Chondrocyte (in vitro differentiated cells): ENCODE measurements around the gene ENKUR. TPM values are rescaled to one million over a fixed set of nuclear protein-coding genes. Genes with fewer than 3 reads are reported as not detected.

Experiments used
- DNase-seq: peaks from one replicate; pipeline ENCODE4 v3.0.0; 2021; ENCODE audit warnings: mixed read lengths, low spot score
- H3K27ac Mint-ChIP-seq: one replicate; pipeline ENCODE4 v1.8.0; 2021; ENCODE audit warnings: mild to moderate bottlenecking, moderate library complexity, mixed read lengths; ENCODE audit not compliant: unreplicated experiment
- H3K27me3 Mint-ChIP-seq: 2 replicates; pipeline ENCODE4 v1.8.0; 2021; ENCODE audit warnings: low read depth, mixed read lengths
- H3K36me3 Mint-ChIP-seq: 2 replicates; pipeline ENCODE4 v1.8.0; 2021; ENCODE audit warnings: low read depth, mixed read lengths
- H3K4me1 Mint-ChIP-seq: 2 replicates; pipeline ENCODE4 v1.8.0; 2021; ENCODE audit warnings: low read depth, mild to moderate bottlenecking, mixed read lengths
- H3K4me3 Mint-ChIP-seq: one replicate; pipeline ENCODE4 v1.8.0; 2021; ENCODE audit warnings: mild to moderate bottlenecking, moderate library complexity, mixed read lengths; ENCODE audit not compliant: unreplicated experiment
- H3K9me3 Mint-ChIP-seq: 2 replicates; pipeline ENCODE4 v1.8.0; 2021; ENCODE audit warnings: low read depth, mixed read lengths
- total RNA-seq: library from RNA; stranded (reverse); gene quantifications from 3 replicates; pipeline ENCODE4 v1.2.1, GENCODE V29; 2021
- TF ChIP-seq, protein P1 (sequence below): fragments of 200-600 bp; sonication (generic); IDR thresholded peaks from 2 replicates; pipeline ENCODE4 v1.5.0; 2021; ENCODE audit warnings: antibody characterized with exemption, mild to moderate bottlenecking, moderate library complexity

Gene ENKUR
- total RNA-seq, 1 donor from 2014 or later: 0.45 TPM

DNA sequence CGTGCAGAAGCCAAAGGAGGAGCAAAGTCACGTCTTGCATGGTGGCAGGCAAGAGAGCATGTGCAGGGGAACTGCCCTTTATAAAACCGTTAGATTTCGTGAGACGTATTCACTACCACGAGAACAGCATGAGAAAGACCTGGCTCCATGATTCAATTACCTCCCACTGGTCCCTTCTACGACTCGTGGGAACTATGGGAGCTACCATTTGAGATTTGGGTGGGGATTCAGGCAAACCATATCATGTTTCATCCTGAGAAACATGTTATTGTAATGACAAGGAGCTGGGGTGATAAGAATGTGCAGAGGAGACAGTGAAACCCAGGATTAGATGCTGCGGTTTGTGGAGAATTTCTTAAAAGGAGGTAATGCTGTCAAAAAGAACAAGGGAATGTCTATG lies 34.4 kb upstream of the ENKUR start:
- H3K4me1 Mint-ChIP-seq: peaks cover 19% of the 10 kb centered on the region
- H3K27ac Mint-ChIP-seq: no peak overlapping the region
- no peak overlapping the region for H3K4me3 Mint-ChIP-seq

DNA sequence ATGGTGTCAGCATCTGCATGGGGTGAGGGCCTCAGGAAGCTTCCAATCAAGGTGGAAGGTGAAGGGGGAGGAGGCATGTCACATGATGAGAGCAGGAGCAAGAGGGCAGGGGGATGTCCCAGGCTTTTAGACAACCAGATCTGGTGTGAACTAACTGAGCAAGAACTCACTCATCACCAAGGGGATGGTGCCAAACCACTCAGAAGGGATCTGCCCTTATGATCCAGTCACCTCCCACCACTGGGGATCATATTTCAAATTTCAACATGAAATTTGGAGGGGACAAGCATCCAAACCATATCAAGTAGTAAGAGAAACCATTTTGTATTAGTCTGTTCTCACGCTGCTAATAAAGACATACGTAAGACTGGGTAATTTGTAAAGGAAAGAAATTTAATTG lies 34.0 kb upstream of the ENKUR start:
- H3K9me3 Mint-ChIP-seq: peaks cover 5% of the 10 kb centered on the region
- TF ChIP-seq, protein P1, sequence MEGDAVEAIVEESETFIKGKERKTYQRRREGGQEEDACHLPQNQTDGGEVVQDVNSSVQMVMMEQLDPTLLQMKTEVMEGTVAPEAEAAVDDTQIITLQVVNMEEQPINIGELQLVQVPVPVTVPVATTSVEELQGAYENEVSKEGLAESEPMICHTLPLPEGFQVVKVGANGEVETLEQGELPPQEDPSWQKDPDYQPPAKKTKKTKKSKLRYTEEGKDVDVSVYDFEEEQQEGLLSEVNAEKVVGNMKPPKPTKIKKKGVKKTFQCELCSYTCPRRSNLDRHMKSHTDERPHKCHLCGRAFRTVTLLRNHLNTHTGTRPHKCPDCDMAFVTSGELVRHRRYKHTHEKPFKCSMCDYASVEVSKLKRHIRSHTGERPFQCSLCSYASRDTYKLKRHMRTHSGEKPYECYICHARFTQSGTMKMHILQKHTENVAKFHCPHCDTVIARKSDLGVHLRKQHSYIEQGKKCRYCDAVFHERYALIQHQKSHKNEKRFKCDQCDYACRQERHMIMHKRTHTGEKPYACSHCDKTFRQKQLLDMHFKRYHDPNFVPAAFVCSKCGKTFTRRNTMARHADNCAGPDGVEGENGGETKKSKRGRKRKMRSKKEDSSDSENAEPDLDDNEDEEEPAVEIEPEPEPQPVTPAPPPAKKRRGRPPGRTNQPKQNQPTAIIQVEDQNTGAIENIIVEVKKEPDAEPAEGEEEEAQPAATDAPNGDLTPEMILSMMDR: no peak
- H3K4me1 Mint-ChIP-seq: peaks cover 19% of the 10 kb centered on the region
- H3K27ac Mint-ChIP-seq: no peak overlapping the region
- no peak for DNase-seq
- H3K36me3 Mint-ChIP-seq: peaks cover 11% of the 10 kb centered on the region
- H3K27me3 Mint-ChIP-seq: no peaks in the 10 kb centered on the region
- H3K4me3 Mint-ChIP-seq: no peak overlapping the region

More for the DNA sequence above, 34.4 kb upstream of the ENKUR start:
- TF ChIP-seq, protein P1: no peak
- DNase-seq: no peak
- Mint-ChIP-seq H3K36me3 (peaks cover 11% of the 10 kb centered on the region), H3K27me3 (no peaks in the 10 kb centered on the region), H3K9me3 (peaks cover 5% of the 10 kb centered on the region)

DNA sequence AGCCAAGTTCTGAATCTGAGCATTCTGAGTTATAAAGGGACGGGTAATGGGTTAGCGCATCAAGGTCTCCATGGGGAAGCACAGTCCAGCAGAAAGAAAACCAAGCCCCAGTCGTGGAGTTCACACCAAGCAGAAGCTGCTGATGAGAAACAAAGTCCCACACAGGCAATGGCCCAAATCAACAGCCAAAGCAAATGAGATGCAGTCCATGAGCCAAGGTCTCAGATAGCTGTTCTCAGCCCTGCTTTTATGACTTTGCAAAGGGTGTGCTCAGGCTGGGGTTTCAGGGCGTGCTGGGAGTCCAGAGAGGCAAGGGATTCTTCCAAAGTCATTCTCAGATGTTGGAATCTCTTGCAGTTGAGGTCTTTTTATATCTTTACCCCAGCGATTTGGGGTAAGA lies 32.5 kb upstream of the ENKUR start:
- TF ChIP-seq, protein P1: no peak
- no peak for DNase-seq
- H3K9me3 Mint-ChIP-seq: peaks cover 5% of the 10 kb centered on the region
- H3K27me3 Mint-ChIP-seq: no peaks in the 10 kb centered on the region
- H3K36me3 Mint-ChIP-seq: peaks cover 11% of the 10 kb centered on the region
- peaks cover 19% of the 10 kb centered on the region for H3K4me1 Mint-ChIP-seq
- no peak overlapping the region for H3K27ac Mint-ChIP-seq
- no peak overlapping the region for H3K4me3 Mint-ChIP-seq

DNA sequence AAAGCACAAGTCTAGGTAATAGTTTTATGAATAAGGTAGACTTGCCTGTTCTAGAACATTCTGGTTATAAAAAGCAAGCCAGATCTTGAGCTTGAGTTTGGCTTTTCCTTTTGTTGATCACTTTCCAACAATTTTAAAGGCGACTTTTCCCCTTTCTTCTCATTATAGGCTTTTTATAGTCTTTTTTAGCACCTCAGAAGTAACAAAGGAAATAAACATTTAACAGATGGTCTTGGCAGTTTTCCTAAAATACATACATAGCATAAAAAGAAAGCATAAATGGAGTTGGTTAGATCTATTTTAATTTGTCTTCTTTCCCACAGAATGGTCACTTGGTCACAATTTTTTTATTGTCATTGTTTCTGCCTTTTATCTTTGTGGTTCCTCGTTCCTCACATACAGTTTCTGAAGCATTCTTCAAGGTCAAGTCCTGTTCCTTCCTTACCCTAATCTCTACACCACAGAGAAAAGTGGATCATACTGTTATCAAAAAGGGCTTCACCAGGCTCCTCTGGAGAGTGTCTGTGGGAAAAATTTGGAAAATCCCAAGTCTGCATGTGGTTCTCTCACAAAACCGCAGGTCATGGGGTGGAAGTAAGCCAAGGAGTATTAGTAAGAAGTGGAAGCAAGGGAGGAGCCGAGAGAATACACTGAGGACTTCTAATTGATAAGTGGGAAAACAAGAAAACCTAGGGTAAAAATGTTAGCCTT lies 31.8 kb upstream of the ENKUR start:
- TF ChIP-seq, protein P1: no peak
- Mint-ChIP-seq H3K27ac (peak overlapping the region; percentile 77), H3K9me3 (peaks cover 5% of the 10 kb centered on the region), H3K36me3 (peaks cover 11% of the 10 kb centered on the region), H3K4me3 (no peak overlapping the region), H3K27me3 (no peaks in the 10 kb centered on the region), H3K4me1 (peaks cover 19% of the 10 kb centered on the region)
- no peak for DNase-seq

DNA sequence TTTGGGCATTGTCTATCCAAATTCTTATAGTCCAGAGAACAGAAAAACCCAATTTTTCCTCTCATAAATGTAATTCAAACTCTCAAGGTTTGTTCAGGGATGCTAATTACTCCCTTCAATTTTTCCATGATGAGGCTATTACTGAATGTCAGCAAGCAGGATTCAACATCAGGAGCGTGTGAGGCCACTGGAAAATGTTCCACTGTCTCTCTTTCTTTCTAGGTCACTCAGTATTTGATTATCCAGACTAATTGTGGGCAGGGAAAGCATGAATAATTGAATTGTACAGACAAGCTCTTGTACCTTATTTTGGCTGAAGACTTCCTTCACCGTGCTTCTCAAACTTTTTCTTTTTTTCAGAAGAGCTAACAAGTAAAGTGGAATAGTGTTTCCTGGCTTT lies 31.1 kb upstream of the ENKUR start:
- Mint-ChIP-seq H3K36me3 (peaks cover 11% of the 10 kb centered on the region), H3K4me1 (peaks cover 19% of the 10 kb centered on the region), H3K27ac (no peak overlapping the region), H3K4me3 (no peak overlapping the region), H3K27me3 (no peaks in the 10 kb centered on the region), H3K9me3 (peaks cover 5% of the 10 kb centered on the region)
- DNase-seq: no peak
- TF ChIP-seq, protein P1: no peak
